Sigmoid colon (tissue), 4 donors: ENCODE results near the gene PKDCC.

ENCODE experiments used
- CTCF ChIP-seq, 4 experiments: fragments of 450-650 bp in 3 of 4; fragments of 200-600 bp in 1 of 4; IDR thresholded peaks; one replicate each; pipeline ENCODE4 v1.5.1; 2016 to 2019; ENCODE audit warnings: antibody characterized with exemption in 4 of 4, mild to moderate bottlenecking in 3 of 4, moderate library complexity in 2 of 4
- EP300 ChIP-seq, 4 donors: sonication (generic); formaldehyde crosslinking; IDR thresholded peaks; one replicate each; pipeline ENCODE4 v1.6.1; 2017; ENCODE audit warnings: antibody characterized with exemption in 4 of 4
- POLR2A ChIP-seq, 2 donors: fragments of 450-650 bp; IDR thresholded peaks; one replicate each; pipeline ENCODE4 v1.6.1; 2016; ENCODE audit warnings: antibody characterized with exemption in 2 of 2, mild to moderate bottlenecking in 2 of 2, moderate library complexity in 2 of 2

DNA sequence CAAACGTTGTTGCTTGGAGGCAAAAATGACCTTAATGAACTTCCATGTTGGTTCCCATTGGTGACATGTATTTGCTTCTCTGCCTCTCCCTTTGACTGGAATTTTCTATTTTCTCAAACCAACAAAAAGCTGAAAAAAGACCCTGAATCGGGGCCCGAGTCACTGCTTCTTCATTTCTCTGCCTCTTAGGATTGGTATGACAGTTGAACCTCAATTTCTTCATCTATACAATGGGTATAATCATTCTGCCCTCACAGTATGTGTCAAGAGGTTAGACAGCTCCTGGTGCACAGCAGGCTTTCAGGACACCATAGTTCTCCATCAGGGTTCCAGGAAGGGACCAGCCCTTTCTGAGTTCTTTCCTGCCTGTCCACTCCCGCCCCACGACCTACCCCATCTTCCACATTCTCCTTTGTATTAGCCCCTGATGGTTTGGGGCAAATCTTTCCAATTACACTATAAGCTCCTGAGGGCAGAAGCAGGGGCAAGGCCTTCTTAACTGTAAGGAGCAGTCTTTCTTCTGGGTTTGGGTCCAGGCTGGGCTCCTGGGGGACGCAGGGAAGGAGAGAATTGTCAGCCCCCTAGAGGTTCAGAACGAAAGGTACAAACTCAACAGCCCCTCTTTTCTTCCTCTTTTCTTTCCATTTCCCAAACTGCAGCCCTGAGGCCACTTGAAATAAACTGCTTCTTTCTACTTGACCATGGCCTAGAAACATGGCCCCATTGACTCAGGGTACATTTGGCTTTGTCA is 6.3 kb upstream of the PKDCC start:
- TF ChIP-seq CTCF (IDR thresholded peaks at IDR 0.05) (no peak), POLR2A (IDR thresholded peaks at IDR 0.05) (no peak), EP300 (IDR thresholded peaks at IDR 0.05) (no peak)
